Lower leg skin (tissue), 3 donors: ENCODE results near the gene WDFY2.

Experiments used
- POLR2A ChIP-seq, 2 donors: fragments of 450-650 bp; IDR thresholded peaks; one replicate each; pipeline ENCODE4 v1.6.1; 2016 to 2017; ENCODE audit warnings: antibody characterized with exemption in 2 of 2, mild to moderate bottlenecking in 1 of 2, moderate library complexity in 1 of 2
- TF ChIP-seq, protein P1 (sequence below), 3 donors: fragments of 450-650 bp; IDR thresholded peaks; one replicate each; pipeline ENCODE4 v1.5.1; 2016; ENCODE audit warnings: antibody characterized with exemption in 3 of 3, mild to moderate bottlenecking in 3 of 3, moderate library complexity in 2 of 3

DNA sequence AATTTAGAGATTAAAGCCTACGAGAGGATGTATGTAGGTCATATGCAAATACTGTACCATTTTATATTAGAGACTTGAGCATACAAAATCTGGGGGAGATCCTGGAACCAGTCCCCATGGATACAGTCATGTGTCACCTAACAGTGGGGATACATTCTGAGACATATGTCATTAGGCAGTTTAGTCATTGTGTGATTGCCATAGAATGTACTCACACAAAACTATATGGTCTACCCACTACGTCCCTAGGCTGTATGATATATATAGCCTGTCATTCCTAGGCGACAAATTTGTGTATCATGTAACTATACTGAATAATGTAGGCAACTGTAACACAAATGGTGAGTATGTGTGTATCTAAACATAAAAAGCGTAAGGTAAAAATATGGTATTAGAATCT is 62.8 kb downstream of the WDFY2 start:
- TF ChIP-seq POLR2A (IDR thresholded peaks at IDR 0.05), result no peak
- TF ChIP-seq, protein P1, sequence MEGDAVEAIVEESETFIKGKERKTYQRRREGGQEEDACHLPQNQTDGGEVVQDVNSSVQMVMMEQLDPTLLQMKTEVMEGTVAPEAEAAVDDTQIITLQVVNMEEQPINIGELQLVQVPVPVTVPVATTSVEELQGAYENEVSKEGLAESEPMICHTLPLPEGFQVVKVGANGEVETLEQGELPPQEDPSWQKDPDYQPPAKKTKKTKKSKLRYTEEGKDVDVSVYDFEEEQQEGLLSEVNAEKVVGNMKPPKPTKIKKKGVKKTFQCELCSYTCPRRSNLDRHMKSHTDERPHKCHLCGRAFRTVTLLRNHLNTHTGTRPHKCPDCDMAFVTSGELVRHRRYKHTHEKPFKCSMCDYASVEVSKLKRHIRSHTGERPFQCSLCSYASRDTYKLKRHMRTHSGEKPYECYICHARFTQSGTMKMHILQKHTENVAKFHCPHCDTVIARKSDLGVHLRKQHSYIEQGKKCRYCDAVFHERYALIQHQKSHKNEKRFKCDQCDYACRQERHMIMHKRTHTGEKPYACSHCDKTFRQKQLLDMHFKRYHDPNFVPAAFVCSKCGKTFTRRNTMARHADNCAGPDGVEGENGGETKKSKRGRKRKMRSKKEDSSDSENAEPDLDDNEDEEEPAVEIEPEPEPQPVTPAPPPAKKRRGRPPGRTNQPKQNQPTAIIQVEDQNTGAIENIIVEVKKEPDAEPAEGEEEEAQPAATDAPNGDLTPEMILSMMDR (IDR thresholded peaks at IDR 0.05), result no peak
